GM19455 (cell line): Measurements from ENCODE around the gene AHNAK2.
A peak's percentile ranks its signal among the peaks of the same experiment; 100 is the strongest.
"Not testable (repeated sequence)": the region's sequence is repeated elsewhere in the genome, so short reads cannot be mapped to it uniquely, and the experiment has no call there.

ENCODE experiments used
- ATAC-seq: cut with Tn5 transposase; IDR thresholded peaks from one replicate; pipeline ENCODE4 v1.9.1; 2021; ENCODE audit not compliant: unreplicated experiment

The AHNAK2 gene

GRCh38 chr14:104977681-104978653 is at the start of gene AHNAK2:
Gene AHNAK2, minus strand, starts transcription at chr14:104978374. Its CDS starts 137 bp downstream, at chr14:104978237.
- ATAC-seq: no peak

GRCh38 chr14:105027718-105028117 is 49.5 kb upstream of the AHNAK2 start:
- ATAC-seq: not testable (repeated sequence)

DNA sequence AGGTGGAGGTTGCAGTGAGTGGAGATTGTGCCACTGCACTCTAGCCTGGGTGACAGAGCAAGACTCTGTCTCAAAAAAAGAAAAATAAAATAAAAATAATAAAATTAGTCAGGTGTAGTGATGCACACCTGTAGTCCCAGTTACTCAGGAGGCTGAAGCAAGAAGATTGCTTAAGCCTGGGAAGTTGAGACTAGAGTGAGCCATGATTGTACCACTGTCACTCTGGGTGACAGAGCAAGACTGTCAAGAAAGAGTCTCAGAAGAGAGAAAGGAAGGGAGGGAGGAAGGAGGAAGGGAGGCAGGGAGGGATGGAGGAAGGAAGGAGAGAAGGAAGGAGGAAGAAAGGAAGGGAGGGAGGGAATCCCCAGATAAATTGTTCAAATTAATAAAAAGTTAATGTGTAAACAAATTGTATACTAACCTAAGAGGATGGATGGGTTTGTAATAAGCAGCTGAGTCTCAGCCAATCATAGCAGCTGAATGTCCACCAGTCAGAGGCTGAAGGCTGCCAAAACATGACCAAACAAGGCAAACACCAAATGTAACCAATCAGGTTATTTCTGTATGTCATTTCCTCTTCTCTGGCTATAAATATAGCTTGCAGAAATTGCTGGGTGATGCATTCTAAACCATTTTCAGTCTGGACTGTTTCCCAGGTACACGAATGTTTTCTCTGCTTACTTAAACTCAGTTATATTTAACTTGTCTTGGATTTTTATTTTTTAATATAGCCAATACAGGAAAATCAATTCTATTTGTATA is 48.8 kb upstream of the AHNAK2 start:
- ATAC-seq: no peak

- no peak for ATAC-seq
These were observed 48.0 kb upstream of the AHNAK2 start for GRCh38 chr14:105026033-105026785.

- ATAC-seq: no peak
These were observed 47.3 kb upstream of the AHNAK2 start for GRCh38 chr14:105025429-105025828.

DNA sequence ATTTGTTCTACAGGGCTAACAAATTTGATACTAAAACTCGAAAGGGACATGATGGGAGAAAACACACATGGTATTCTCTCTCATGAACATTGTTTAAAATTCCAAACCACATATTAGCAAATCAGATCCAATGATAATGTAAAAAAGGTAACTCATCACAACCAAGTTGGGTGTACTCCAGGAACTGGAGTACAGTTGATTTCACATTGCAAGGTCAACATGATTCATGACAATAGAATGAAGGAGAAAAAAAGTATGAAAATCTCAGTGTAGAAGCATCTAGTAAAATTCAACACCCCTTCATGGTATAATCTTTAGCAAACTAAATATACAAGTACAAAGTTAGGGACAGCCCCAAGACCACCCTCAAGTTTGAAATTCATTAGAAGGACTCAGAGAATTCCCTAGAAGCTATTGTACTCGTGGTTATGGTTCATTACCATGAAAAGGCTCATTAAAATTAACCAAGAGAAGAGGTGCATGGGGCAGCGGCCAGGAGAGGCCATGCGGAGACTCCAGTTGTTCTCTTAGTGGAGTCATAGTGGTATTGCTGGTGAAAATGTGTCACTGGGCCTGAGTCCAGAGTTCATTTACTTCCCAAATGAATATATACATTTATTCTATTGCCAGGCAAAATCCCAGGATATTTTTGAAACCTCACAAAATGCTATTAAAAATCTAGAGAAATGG is 45.8 kb upstream of the AHNAK2 start:
- ATAC-seq: no peak

DNA sequence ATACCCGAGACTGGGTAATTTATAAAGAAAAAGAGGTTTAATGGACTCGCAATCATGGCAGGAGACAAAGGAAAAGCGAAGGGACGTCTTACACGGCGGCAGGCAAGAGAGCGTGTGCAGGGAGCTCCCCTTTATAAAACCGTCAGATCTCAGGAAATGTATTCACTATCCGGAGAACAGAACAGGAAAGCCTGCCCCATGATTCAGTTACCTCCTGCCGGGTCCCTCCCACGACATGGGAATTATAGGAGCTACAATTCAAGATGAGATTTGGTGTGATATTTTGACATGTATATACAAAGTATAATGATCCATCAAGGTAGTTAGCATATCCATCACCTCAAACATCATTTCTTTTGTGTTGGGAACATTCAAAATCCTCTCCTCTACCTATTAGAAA is 45.0 kb upstream of the AHNAK2 start:
- ATAC-seq: no peak

DNA sequence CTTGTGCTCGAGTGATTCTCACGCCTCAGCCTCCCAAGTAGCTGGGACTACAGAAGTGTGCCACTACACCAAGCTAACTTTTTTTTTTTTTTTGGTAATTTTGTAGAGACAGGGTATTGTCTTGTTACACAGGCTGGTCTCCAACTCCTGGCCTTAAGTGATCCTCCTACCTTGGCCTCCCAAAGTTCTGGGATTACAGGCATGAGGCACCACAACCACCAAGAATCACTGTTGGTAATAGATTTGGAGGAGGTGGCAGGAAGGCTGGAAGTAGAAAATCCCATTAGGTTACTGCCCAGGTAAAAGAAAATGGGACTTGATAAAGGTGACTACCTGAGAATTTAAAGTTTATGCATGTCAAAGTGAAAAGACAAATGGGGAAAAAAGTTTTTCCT is 44.1 kb upstream of the AHNAK2 start:
- no peak for ATAC-seq

- no peak for ATAC-seq
These were observed 43.6 kb upstream of the AHNAK2 start for GRCh38 chr14:105021656-105022275.

DNA sequence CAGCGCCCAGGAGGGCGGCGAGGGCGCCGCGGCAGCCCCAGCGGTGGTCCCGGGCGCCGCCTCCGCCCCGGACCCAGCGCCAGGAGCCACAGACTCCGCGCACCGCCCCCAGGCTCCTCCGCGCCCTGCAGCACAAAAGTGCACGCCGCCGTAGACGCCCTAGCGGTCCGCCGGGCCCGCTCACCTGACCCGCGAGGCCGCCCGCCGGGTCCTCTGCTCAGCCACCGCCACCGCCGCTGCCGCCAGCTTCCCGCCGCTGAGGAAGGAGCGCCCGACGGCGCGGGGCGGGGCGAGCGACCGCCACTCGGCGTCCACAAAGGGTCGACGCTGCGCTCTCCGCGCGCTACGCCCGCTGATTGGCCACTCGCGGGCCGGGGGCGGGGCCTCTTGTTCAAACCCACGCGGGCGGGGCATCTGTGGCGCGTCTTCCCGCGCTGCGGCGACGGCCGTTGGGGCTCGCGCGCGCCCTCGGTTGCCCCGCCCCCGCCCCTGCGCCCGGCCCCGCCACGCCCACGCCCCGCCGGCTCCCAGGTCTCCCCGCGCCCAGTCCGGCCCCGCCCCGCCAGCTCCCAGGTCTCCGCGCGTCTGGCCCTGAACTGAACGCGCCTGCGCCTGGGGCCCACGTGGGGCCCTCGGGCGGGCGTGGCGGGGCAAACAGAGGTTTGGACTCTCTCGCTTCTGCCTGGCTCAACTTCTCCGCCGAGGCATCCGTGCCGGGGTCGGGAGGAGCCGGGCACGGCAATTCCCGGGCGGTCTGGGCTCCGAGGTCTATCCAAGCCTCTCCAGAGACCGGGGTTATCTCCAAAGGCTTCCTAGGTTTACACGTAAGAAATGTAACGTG is 42.9 kb upstream of the AHNAK2 start, which contains the start of gene CDCA4:
TSS of gene CDCA4 (minus strand) at position 269 of the 841 bp plus-strand sequence. CDS start 9,154 bp downstream, outside the sequence.
- peak; percentile 71 for ATAC-seq

DNA sequence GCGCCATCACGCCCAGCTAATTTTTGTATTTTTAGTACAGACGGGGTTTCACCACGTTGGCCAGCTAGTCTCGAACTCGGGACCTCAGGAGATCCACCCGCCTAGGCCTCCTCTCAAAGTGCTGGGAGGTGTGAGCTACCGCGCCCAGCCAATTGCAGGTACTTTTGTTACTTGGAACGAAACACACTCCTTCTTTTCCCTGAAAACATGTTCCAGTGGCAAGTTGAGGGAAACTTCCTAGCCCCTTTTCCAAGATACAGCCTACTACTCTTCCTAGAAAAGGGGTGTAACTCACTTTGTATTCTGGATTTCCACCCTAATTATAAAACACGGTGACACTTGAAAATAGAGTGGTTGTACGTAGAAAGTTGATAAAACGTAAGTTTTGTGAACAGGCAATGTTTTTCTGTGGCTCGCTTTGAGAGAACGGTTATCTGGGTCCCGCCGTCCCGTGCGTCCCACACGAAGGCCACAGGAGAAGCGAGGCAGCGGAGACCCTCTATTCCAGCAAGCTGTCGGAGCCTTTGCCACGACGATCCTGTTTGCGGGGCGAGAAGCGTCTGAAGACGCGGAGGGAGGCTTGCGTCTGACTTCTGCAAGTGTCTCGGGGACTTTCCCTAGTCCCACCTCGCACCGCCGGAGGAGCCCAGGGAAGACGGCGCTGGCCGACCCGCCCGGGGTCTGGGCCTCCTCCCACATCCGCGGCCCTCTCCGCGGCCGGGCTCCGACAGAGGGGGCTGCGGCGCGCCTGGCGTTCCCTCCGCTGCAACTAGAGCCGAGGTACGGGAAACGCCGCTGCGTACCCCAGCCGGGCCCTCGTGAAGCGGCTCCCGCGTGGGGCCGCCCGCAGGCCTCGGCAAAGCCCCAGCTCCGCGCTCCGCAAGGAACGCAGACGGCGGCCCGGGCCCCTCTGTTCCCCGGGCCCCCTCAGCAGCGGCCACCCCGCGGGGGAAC is 42.0 kb upstream of the AHNAK2 start:
- peak; percentile 38 for ATAC-seq

DNA sequence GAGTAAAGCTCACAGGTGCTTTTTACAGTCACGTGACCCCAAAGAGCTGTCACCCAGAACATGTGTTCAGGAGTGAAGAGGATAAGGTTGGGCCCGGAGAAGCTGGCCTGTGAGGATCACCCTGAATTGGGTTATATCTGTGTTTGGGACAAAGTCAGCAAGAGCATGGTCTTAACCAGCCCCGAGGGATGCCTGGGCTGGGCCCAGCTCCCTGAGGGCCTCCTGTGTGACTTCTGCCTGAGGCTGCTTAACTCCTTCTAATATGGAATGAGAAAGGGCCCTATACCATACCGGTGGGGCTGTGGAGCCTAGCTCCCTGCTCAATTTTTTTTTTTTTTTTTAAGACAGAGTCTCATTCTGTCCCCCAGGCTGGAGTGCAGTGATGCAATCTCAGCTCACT is 40.2 kb upstream of the AHNAK2 start:
- ATAC-seq: no peak

DNA sequence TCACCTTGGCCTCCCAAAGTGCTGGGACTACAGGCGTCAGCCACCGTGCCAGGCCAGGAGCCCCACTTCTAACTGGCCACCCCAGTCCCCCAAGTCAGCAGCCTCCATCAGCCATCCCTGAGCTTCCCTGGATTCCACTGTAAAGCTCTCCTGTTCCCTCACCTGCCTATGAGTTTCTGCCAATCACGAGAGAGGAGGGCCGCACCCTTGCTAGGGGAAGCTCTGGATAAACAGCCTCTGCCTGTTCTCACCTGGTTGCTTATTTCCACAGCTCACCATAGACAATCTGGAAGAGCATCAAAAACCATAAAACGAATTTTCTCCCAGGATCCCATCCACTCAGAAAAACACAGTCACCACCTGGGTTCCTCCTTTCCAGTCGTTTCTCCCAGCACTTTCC is 37.7 kb upstream of the AHNAK2 start:
- no peak for ATAC-seq

GRCh38 chr14:105015242-105015641 is 37.1 kb upstream of the AHNAK2 start:
- ATAC-seq: no peak

DNA sequence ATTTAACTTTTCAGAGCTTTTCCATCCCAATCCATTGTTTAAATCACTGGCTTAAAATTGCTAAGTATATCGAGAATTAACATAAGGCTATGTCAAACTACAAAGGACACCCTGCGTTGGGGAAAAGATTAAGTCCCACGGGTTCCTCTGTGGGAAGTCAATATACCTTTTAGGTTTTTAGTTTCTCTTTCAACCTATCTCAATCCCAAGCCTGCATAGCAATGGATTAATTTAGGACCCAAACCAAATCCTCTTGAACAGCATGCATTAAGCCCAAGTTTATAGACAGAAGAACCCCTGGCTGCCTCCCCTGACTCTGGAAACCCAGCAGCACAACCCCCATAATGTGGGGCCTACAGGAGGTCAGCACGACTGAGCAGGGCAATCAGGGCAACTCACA is 36.5 kb upstream of the AHNAK2 start:
- ATAC-seq: no peak

DNA sequence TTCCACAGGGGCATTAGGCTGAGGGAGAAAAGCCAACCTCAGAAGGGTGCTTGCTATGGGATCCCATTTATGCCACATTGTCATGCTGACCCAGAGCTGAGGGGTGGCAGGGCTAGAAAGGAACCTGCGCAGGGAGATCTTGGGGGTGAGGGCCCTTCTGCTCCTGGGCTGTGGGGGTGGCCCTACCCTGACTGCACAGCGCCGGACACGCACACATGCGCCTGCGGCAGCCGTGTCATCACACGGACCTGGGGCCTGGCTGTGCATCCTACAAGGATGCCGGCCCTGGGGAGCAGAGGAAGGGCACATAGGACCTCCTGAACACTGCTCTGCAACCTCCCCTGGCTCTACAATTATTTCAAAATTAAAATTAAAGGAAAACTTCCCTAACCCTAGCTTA is 35.9 kb upstream of the AHNAK2 start:
- no peak for ATAC-seq

DNA sequence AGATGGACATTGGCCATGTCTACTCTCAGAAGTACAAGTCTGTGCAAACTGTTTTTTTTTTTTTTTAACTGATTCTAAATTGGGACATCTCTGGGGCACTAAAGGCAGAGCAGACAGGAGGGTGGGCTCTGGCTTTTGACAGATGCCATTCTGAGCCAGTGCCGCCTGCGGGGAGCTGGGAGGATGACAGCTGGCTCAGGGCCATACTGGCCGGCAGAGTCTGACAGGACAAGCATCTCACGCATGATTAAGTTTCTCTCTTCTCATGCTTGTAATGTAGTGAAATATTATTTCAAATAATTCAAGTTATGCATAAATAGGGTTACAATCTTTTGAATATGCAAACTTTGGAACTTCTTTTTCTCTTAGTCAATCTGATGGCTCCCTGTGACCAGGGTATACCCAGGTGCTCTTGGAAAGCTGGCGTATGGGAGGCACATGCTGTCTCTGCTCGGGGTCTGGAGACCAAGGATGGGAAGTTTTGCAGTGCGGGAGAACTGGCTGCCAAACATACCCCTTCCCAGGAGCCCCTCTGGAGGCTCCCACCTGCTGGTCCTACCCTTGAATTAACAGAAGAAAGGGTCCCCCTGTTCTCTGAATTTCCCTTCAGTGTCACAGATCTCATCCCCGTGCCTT is 35.1 kb upstream of the AHNAK2 start:
- no peak for ATAC-seq
